ENCODE measurements around the gene ALDOA.
"Not testable (repeated sequence)": the region's sequence is repeated elsewhere in the genome, so short reads cannot be mapped to it uniquely, and the experiment has no call there.

The ALDOA gene

DNA sequence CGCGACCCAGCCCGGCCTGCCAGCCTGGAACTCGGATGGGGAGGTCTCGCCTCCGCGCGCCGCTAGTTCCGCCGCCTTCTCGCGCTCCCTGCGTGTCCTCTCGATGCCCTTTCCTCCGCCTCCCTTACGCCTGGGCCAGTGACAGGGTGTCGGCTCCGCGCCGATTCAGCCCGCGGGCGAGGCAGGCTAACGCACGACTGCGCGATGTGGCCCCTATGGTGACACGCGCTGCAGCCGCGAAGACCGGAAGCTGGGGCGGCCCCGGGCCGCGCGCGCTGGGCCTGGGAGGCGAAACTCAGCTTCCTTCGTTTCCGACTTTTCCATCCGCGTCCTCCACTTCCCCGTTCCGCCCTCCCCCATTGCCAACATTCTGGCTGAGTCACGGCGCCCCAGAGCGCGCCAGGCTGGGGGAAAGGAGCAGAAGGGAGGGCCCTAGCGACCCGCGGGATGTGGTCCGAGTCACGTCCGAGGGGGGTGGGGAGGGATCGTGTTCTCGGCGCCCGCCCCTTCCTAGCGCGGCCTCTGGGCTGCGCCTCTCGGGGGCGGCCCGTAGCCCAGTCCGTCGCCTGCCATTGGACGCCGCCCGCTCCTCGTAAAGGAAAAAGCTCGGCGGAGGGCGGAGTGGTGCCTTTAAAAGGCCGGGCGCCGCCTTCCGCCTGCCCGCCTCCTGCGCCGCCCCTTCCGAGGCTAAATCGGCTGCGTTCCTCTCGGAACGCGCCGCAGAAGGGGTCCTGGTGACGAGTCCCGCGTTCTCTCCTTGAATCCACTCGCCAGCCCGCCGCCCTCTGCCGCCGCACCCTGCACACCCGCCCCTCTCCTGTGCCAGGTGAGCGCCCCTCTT is at the start of gene ALDOA:
ALDOA (plus strand) TSS at position 659 of the 841 bp plus-strand sequence. CDS start 1,138 bp downstream, outside the sequence.
- DNase-seq, result peak; percentile 98

DNA sequence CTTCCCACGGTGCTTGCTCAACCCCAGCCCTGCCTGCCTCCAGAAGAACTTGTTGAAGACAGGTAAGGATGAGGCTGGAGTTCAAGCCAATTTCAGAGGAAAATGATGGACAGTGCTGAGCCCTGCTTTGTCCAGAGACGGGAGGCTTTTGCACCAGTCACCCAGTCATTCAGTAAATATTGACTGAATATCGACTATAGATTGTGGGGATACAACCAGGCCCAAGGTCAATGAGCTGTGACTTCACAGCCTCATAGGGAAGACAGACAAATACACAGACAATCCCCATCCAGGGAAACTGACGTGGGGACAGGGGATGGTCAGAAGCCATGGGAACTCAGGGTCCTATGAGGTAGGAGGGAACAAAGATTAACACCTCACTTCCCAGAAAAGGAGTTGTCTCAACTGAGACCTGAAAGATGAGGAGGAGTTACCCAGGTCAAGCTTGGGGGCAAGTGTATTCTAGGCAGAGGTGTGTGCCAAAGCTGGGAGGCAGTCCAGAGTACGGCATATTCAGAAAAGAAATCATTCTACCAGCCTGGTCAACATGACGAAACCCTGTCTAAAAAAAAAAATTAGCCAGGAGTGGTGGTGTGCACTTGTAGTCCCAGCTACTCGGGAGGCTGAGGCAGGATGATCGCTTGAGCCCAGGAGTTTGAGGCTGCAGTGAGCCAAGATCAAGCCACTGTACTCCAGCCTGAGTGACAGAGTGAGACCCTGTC is 48.8 kb upstream of the ALDOA start:
- no peak for DNase-seq

DNA sequence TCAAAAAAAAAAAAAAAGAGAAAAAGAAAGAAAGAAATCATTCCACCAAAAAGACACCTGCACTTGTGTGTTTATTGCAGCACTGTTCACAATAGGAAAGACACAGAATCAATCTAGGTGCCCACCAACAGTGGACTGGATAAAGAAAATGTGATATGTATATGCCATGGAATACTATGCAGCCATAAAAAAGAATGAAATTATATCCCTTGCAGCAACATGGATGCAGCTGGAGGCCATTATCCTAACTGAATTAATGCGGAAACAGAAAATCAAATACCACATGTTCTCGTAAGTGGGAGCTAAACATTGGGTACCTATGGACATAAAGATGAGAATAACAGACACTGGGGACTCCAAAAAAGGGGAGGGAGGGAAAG is 48.3 kb upstream of the ALDOA start:
- no peak for DNase-seq

DNA sequence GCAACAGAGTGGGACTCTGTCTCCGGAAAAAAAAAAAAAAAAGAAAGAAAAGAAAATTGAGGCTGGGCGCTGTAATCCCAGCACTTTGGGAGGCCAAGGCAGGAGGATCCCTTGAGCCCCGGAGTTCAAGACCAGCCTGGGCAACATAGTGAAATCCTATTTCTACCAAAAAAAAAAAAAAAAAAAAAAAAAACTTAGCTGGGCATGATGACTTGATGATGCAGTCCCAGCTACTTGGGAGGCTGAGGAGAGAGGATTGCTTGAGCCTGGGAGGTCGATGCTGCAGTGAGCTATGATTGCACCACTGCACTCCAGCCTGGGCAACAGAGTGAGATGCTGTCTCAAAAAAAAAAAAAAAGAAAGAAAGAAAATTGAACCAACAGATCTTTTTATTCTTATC is 47.6 kb upstream of the ALDOA start:
- not testable (repeated sequence) for DNase-seq

DNA sequence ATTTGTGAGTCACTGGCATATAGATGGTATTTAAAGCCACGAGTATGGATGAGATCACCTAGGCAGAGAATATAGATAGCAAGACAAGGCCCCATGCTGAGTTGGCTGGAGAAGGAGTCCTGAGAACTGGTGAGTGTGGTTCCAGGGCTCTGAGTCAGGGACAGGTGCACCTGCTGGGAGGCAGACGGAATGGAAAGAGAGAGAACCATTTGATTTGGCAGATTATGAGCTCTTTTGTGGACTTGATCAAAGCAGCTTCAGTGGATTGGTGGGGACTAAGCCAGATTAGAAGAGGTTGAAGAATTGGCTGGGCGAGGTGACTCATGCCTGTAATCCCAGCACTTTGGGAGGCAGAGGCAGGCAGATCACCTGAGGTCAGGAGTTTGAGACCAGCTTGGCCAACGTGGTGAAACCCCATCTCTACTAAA is 46.8 kb upstream of the ALDOA start:
- no peak for DNase-seq

DNA sequence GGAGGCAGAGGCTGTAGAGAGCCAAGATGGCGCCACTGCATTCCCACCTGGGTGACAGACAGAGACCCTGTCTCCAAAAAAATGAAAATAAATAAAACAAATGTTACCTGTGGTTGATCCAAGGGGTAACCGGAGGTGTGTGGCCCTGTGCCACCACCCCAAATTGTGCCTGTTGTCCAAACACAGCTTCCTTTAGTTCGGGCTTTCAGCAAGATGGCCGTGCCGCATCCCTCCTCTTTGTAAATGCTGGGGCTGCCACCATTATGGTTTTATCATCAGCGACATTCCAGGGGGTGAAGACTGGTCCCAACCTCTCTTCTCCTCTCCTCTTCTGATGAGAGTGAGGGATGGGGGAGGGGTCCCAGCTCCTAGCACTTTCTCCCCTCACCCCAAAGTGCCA is 42.7 kb upstream of the ALDOA start, which contains the start of gene C16orf92:
C16orf92 (plus strand) TSS at position 312 of the 400 bp plus-strand sequence. CDS start 143 bp downstream, outside the sequence.
- DNase-seq, result no peak

DNA sequence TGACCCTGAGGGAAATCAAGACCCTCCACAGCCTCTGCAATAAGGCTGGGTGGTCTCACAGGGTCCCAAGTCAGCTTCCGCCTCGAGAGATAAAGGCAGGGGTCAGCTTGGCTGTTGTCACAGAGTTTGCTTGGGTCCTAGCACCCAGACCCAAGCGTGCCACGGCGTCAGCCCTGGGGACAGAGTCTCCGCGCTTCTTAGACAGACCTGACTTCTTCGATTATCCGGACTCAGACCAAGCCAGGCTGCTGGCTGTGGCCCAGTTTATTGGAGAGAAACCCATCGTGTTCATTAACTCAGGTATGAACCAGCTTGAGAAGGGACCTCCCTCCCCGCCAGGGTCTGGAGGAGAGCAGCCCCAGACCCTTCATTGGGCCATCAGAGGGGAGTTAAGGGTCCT is 42.0 kb upstream of the ALDOA start:
- DNase-seq, result no peak

DNA sequence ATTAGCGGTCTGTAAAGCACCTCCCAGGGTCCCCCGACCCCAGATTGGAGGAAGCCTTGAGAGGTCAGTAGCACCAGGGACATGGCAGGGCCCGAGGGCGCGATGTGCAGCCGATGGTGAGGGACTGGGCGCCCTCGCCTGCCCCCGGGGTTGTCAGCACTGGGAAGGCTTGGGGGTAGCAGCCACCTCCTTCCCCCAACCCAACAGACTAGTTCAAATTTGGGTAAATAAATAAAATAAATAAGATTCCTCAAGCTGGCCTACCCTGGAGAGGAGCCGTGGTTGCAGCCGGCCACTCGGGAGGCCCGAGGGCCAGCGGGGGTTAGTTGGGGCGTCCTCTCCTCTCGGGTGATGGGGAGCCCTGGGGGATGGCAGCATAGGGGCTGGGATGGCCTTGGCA is 41.1 kb upstream of the ALDOA start:
- no peak for DNase-seq

DNA sequence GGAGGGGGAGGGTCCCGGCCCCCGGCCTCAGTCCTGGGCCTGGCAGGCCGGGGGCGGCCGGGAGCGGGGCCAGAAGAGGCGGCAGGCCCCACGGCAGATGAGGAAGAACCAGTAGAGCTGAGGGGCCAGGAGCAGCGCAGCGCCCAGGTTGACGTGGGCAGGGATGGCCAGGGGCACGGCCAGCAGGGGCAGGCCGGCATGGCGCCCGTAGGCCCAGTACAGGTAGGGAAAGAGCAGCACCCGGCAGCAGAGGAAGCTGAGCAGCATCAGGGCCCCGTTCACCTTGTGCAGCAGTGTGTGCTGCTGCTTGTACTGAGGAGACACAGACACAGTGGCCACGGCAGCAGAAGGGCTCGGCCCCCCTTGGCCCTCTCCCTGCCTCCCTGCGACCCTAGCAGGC is 40.4 kb upstream of the ALDOA start:
- no peak for DNase-seq

DNA sequence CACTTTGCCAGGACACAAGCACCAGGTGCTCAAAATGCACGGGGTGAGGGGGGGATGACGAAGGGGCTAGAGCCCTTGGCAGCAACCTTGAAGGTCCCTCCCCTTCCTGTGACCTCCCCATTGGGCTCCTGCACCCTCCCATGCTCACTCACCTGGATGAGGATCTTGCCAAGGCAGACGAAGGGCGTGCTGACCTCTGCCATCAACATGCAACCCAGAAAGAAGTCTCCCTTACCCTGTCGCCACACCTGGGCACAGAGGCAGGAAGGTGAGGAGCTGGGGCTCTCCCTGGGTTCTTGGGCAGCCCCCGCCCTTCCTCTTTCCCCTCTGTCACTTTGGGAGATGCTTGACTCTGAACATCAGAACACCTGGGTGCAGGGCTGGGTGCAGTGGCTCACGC is 40.0 kb upstream of the ALDOA start:
- no peak for DNase-seq

DNA sequence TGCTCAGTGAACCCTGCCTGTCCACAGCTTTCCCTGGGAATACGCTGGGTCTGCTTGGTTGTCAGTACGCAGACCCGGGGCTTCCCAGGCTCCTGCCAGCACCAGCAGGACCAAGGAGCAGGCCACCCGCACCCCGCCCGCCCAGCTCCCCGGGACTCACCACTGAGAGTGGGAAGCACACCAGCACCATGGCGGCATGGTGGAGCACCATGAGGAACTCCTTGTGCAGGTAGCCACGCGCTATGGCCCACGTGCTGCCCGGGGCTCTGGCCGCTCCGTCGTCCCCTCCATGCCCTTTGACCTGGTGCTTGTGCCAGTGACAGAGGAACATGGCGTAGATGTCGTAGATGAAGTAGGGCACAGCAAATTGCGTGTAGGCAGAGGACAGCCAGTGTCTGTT is 39.1 kb upstream of the ALDOA start:
- no peak for DNase-seq

DNA sequence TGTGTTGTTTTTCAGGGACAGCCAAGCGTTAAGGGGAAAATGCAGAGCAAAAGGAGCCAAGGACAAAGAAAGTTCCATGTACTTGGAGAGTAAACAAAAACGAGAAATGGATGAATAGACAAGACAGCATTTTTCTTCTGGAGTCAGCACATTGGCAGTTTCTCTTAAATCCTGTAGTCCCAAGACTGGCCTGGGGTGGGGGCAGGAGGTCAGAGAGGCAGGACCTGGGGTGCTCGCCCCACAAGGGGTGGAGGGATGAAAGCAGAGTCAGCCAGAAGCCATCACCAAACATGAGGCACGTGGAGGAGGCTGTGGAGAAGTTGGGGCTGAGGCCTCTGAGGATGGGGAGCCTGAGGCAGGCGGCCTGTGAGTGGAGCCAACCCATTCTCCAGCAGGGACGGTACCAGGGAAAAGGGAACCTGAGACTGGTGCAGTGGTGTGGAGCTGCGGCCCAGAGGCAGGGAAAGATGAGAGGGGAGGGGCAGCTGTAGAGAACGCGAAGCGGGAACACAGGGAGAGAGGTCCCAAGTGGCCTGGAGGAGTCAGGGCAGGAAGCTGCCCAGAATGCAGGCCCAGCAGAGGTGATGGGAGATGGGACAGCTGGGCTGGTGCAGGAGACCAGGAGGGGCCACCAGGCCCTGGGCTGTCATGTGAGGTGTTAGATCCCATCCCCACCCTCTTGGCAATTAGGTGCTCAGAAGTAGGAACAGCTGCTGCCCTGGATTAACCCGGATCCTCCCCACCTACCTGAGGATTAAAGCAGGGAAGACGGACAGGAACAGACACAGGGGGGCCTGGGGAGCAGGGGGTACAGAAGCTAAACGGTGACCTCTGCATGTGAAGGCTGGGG is 37.7 kb upstream of the ALDOA start:
- DNase-seq, result no peak

DNA sequence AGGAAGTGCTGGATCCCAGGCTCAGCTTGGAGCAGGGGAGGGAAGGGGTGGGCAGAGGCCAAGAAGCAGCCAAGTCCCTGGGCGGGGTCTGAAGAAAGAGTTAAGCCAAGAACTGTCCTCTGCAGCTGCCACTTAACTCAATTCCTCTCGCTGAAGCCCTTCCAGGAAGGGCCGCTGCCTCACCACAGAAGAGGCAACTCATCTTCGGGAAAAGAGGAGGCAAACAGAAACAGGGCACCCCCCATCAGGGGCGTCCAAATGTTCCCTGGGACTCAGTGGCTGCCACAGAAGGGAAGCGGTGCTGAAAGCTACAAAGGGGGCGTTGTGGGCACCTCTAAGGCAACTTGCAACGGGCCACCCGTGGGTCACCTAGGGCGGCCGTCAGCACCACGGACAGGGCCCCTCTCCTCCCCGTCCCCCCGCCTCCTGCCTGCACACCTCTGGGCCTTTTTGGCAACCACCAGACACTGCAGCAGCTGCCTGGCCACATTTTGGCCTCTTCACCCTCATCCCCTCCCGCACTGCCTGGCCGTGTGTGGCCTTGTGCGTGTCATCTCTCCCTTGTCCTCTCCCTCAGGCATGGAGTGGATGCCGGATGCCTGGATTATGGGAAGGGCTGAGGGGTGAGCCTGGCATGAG is 37.0 kb upstream of the ALDOA start:
- DNase-seq, result no peak

DNA sequence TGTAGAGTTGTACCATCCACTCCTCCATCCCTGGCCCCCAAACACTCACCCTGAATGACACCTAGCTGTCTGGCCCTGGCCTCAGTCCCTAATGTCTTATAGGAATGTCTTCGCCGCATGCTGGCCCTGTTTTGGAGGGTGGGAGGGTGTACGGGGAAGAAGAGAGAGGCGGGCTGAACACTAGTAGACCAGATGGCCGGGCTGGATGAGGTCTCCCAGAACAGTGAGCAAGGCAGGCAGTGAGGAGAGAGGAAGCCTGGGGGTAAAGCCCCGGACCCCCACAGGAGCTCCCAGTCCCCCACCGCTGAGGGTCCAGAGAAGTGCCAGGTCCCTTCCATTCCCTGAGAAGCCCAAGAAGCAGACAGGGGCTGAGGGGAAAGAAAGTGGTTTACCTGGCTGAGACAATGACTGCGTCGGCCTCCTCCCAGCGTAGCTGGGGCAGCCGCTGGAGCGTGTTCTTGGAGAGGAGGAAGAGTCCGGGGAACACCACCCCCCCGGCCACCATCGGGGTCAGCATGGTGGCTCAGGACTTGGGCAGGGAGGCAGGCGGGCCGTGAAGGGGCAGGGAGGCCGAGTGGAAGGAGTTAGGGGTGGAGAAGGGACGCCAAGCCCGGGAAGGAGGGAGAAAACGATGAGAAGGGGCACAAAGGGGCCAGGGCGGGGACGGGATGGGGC is 35.4 kb upstream of the ALDOA start:
- DNase-seq, result no peak

DNA sequence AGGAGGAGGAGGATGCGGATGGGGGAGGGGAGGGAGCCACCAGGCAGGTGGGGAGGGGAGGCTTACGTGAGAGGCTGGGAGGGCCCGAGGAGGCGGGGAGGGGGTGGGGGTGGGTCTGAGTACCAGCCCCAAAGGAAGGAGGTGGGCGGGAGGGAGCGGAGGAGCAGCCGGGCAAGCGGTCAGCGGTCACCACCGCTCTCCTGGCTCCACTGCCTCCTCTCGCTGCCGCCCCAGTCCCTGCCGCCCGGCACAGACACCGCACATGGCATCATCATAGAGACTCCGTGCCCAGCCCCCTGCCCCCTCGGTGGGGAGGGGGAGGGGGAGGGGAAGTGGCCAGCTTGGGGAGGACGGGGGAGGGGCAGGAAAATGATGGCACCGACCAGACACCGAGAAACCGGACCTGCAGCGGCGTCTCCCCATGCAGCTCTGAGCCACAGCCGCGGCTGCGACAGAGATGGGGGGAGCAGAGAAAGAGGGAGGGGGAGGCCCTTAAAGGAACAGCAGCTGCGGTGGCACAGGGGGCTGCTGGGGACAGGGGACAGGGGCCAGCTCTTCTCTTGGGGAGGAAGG is 34.6 kb upstream of the ALDOA start, which contains the start of gene TLCD3B:
TLCD3B (minus strand) TSS at position 431 of the 573 bp plus-strand sequence. CDS start 744 bp downstream, outside the sequence.
- no peak for DNase-seq

DNA sequence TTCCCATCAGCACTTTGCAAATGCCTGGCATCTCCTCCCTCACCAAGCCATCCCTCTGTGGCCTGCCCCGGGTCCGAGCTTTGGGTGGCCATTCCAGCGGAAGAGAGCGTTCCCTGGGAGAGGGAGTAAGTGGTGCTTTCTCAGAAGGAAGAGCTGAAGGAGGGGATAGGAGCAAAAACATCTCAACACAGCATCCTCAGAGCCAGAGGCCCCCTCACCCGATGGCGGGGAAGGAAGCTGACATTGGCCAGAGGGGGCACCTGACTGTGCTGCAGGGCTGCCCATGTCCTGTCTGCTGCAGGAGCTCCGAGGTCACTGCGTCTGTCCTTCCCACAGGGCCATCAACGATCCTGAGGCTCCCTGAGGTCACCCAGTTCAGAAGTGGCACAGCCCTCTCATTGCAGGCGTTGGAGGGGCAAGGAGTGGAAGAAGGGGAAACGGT is 34.1 kb upstream of the ALDOA start:
- DNase-seq, result no peak

DNA sequence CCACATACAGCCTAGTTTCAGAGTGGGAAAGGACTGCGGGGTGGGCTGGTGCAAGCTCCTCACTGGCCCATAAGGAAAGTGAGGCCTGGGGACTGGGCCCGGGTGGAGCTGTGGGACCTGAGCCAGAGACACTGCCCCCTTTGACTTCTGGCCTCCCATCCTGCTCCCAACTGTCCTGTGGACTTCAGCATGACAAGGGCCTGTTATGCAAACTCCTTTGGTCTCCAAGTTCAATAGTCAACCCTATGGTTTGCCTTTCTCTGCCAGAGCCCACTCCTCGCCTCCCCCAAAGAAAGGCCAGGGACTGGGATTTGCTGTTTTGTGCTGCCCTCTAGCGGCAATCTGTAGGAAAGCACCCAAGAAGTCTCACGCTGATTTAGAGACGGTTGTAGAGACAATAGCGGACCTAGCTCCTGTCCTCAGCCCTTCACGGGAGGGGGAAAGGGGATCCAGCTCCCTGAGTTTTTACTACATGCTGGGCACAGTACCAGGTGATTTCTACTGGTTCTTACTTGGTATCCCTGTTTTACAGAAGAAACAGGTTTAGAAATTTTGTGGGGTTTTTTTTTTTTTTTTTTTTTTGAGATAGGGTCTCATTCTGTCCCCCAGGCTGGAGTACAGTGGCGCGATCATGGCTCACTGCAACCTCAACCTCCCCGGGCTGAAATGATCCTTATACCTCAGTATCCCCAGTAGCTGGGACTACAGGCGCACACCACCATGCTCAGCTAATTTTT is 33.3 kb upstream of the ALDOA start:
- peak; percentile 66 for DNase-seq

DNA sequence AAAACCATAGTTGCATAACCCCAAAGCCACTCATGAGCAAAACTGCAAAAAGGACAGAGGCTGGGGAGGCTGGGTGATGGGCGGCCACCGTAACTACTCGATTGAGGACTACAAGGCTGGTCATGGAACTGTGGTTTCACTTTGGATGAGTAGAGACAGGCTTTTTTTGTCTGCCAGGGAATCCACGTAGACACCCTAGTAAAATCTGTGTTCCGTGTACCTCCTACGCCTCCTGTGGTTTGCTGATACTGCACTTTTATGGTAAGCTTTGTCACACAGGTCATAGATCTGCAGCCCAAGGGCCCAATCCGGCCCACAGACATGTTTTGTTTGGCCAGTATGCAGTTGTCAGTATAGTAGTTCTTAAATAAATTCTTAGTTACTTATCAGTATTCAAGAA is 32.3 kb upstream of the ALDOA start:
- DNase-seq, result no peak

DNA sequence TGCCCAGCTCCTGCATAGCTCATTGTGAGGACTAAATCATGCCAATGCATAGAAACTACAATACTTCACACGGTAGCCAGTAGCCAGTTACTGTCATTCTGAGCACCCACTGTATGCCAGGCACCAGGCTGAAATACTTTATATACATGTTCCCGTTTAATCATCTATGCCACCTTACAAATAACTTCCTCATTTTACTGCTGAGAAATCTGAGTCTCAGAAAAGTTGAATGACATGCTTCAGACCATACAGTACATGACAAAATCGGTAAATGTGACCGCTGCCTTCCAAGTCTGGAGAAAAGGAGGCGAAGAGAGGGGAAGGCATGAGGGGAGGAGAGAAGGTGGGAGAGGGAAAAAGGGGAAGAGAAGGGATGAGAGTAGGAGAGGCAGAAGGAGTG is 25.3 kb upstream of the ALDOA start:
- no peak for DNase-seq

DNA sequence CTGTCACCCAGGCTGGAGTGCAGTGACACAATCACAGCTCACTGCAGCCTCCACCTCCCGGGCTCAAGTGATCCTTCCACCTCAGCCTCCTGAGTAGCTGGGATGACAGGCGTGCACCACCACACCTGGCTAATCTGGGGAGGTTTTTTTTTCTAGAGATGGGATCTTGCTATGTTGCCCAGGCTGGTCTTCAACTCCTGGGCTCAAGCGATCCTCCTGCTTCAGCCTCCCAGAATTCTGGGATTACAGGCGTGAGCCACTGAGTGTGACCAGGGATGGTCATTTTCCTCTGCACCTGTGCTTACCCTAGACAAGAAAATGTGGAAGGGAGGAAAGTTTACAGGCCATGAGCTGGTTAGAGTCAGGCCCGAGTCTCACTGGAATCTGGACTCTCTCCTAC is 24.9 kb upstream of the ALDOA start:
- DNase-seq, result not testable (repeated sequence)

DNA sequence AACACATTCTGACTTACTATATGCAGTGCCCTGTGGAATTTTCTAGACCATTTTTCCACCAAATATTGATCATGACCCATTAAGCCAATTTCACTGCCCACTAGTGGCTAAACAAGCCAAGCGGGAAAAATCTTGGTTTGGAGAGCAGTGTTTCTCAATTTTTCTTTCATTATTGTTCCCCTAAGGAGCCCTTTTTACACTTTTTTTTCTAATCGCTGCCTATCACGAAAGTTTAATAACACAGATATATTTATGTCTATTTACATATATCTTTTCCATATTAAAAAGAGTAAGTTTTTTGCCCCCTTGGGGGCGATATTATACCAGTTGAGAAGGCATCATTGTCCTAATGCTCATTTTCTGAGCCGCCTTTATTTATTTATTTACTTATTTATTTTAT is 23.7 kb upstream of the ALDOA start:
- DNase-seq, result peak; percentile 12
